SK-N-SH (cell line): ENCODE data around the gene CD74. TPM values are rescaled to one million over a fixed set of nuclear protein-coding genes. Genes with fewer than 3 reads are reported as not detected.

Experiments
- CTCF ChIA-PET: fragments of 300-600, 350-600 bp; formaldehyde crosslinking; extraction: SDS; loops from one replicate; lab custom pipeline; 2021; lab: Yijun Ruan, JAX
- POLR2A ChIA-PET: fragments of 350-600 bp; sonication (Branson Sonifier 250); formaldehyde crosslinking; extraction: SDS; loops from one replicate; lab custom pipeline; 2020; ENCODE audit warnings: antibody characterized with exemption, inconsistent platforms; lab: Yijun Ruan, JAX
- DNase-seq: peaks from one replicate; pipeline ENCODE4 v3.0.0; 2012
- H2AFZ ChIP-seq: fragments of 200-600 bp; sonication (generic); 2 replicates; pipeline ENCODE4 v1.8.1; 2016; ENCODE audit warnings: antibody characterized with exemption, mild to moderate bottlenecking, low read depth
- H3F3A ChIP-seq: fragments of 200-600 bp; sonication (generic); replicated peaks from 2 replicates; pipeline ENCODE3; 2016; ENCODE audit warnings: antibody characterized with exemption, mild to moderate bottlenecking; ENCODE audit not compliant: insufficient read depth
- H3K27ac ChIP-seq, 2 experiments: fragments of 200-500 bp in 1 of 2; fragments of 200-600 bp in 1 of 2; sonication (Bioruptor generic) in 1 of 2; sonication (generic), shearing (Covaris generic) in 1 of 2; 2 replicates each; pipeline versions ENCODE4 v1.5.1 to v1.6.1; 2014 to 2016; ENCODE audit warnings: low read depth in 2 of 2, inconsistent platforms in 1 of 2, low read length in 1 of 2, mild to moderate bottlenecking in 1 of 2, mixed read lengths in 1 of 2
- H3K27me3 ChIP-seq: fragments of 200-600 bp; sonication (generic), shearing (Covaris generic); 2 replicates; pipeline ENCODE4 v1.6.1; 2016; ENCODE audit warnings: mixed run types; ENCODE audit not compliant: insufficient read depth
- H3K36me3 ChIP-seq, 2 experiments: fragments of 200-500 bp in 1 of 2; fragments of 200-600 bp in 1 of 2; sonication (Bioruptor generic) in 1 of 2; sonication (generic) in 1 of 2; replicated peaks in 1 of 2; 2 replicates each; pipeline versions ENCODE3 to v1.5.1; 2014 to 2016; ENCODE audit warnings: low read length in 1 of 2, mild to moderate bottlenecking in 1 of 2; ENCODE audit not compliant: insufficient read depth in 2 of 2, control insufficient read depth in 1 of 2
- H3K4me1 ChIP-seq, 2 experiments: fragments of 200-500 bp in 1 of 2; fragments of 200-600 bp in 1 of 2; sonication (Bioruptor generic) in 1 of 2; sonication (generic), shearing (Covaris generic) in 1 of 2; 2 replicates each; pipeline versions ENCODE4 v1.5.1 to v1.6.1; 2014 to 2016; ENCODE audit warnings: low read depth in 1 of 2, low read length in 1 of 2, mixed run types in 1 of 2; ENCODE audit not compliant: insufficient read depth in 2 of 2, control insufficient read depth in 1 of 2
- H3K4me2 ChIP-seq: fragments of 200-600 bp; sonication (generic), shearing (Covaris generic); 2 replicates; pipeline ENCODE4 v1.6.1; 2017; ENCODE audit warnings: mixed run types
- H3K4me3 ChIP-seq, 2 experiments: fragments of 200-500 bp in 1 of 2; fragments of 200-600 bp in 1 of 2; sonication (Bioruptor generic) in 1 of 2; sonication (generic), shearing (Covaris generic) in 1 of 2; 2 replicates each; pipeline versions ENCODE4 v1.5.1 to v1.8.1; 2014 to 2016; ENCODE audit warnings: low read depth in 2 of 2, inconsistent platforms in 1 of 2, low read length in 1 of 2, mild to moderate bottlenecking in 1 of 2, mixed read lengths in 1 of 2, moderate library complexity in 1 of 2
- H3K79me2 ChIP-seq: fragments of 200-600 bp; sonication (generic); 2 replicates; pipeline ENCODE4 v1.8.1; 2017; ENCODE audit warnings: mild to moderate bottlenecking; ENCODE audit not compliant: insufficient read depth
- H3K9ac ChIP-seq: fragments of 200-600 bp; sonication (generic); 2 replicates; pipeline ENCODE4 v1.6.1; 2017; ENCODE audit warnings: mixed run types
- H3K9me2 ChIP-seq: fragments of 200-600 bp; sonication (generic); 2 replicates; pipeline ENCODE4 v1.6.1; 2017; ENCODE audit warnings: mixed run types
- H3K9me3 ChIP-seq: fragments of 200-600 bp; sonication (generic); 2 replicates; pipeline ENCODE4 v1.6.1; 2017; ENCODE audit warnings: mixed run types, mild to moderate bottlenecking, moderate library complexity
- H4K20me1 ChIP-seq: fragments of 200-600 bp; sonication (generic); 2 replicates; pipeline ENCODE4 v1.6.1; 2017; ENCODE audit warnings: mild to moderate bottlenecking, mixed run types; ENCODE audit not compliant: insufficient read depth
- CHD2 ChIP-seq: fragments of 150-350 bp; IDR thresholded peaks from 2 replicates; pipeline ENCODE4 v1.6.1; 2018; ENCODE audit warnings: low read length; ENCODE audit not compliant: partially characterized antibody
- EP300 ChIP-seq, 2 experiments: IDR thresholded peaks; 2 replicates each; pipeline versions ENCODE4 v1.4.0 to v1.6.1; 2012; ENCODE audit warnings: borderline replicate concordance in 1 of 2, low read depth in 1 of 2, low read length in 1 of 2
- FOXM1 ChIP-seq: IDR thresholded peaks from 2 replicates; pipeline ENCODE4 v1.4.0; 2012; ENCODE audit warnings: low read depth, mild to moderate bottlenecking
- GABPA ChIP-seq: IDR thresholded peaks from 2 replicates; pipeline ENCODE4 v1.4.0; 2012; ENCODE audit warnings: low read depth, mild to moderate bottlenecking
- MAX ChIP-seq: IDR thresholded peaks from 2 replicates; pipeline ENCODE4 v1.4.0; 2012; ENCODE audit warnings: low read depth
- MEF2A ChIP-seq: IDR thresholded peaks from 2 replicates; pipeline ENCODE4 v1.4.0; 2012; ENCODE audit warnings: low read depth, borderline replicate concordance
- NFIC ChIP-seq: IDR thresholded peaks from 2 replicates; pipeline ENCODE4 v1.4.0; 2012; ENCODE audit warnings: borderline replicate concordance
- NRF1 ChIP-seq: IDR thresholded peaks from 2 replicates; pipeline ENCODE4 v1.6.1; 2012; ENCODE audit warnings: low read depth, mild to moderate bottlenecking, low read length
- PBX3 ChIP-seq: IDR thresholded peaks from 2 replicates; pipeline ENCODE4; 2012
- SIN3A ChIP-seq: IDR thresholded peaks from 2 replicates; pipeline ENCODE4 v1.6.1; 2012; ENCODE audit warnings: low read depth, mild to moderate bottlenecking, low read length, moderate library complexity, borderline replicate concordance
- SMC3 ChIP-seq: IDR thresholded peaks from 2 replicates; pipeline ENCODE4 v1.6.1; 2012; ENCODE audit warnings: low read depth, low read length, improper control_type of control experiment
- TCF12 ChIP-seq: IDR thresholded peaks from 2 replicates; pipeline ENCODE4 v1.4.0; 2012
- TEAD4 ChIP-seq: IDR thresholded peaks from 2 replicates; pipeline ENCODE4 v1.4.0; 2012; ENCODE audit warnings: mild to moderate bottlenecking, borderline replicate concordance; ENCODE audit not compliant: insufficient read depth
- USF1 ChIP-seq: IDR thresholded peaks from 2 replicates; pipeline ENCODE4 v1.4.0; 2012; ENCODE audit warnings: low read depth, borderline replicate concordance
- YY1 ChIP-seq: IDR thresholded peaks from 2 replicates; pipeline ENCODE4 v1.4.0; 2012; ENCODE audit warnings: low read depth, mild to moderate bottlenecking
- ZBTB33 ChIP-seq: IDR thresholded peaks from 2 replicates; pipeline ENCODE4 v1.4.0; 2012; ENCODE audit warnings: low read depth, borderline replicate concordance
- WGBS: methylation state at CpG from one replicate; pipeline ENCODE4 v1.1.6; 2017; ENCODE audit warnings: low lambda C conversion rate; 5-methylcytosine and 5-hydroxymethylcytosine counted together
- polyA plus RNA-seq, 3 experiments: library from polyadenylated mRNA; depleted of rRNA; stranded (reverse); fragments of >200 nt; gene quantifications; 2 replicates each; pipeline ENCODE4 v1.2.3, GENCODE V29; 2012
- TF ChIP-seq, protein P1 (sequence below): fragments of 150-350 bp; IDR thresholded peaks from 2 replicates; pipeline ENCODE4 v1.6.1; 2017; ENCODE audit warnings: antibody characterized with exemption, low read length, low read depth, borderline replicate concordance
- TF ChIP-seq, protein P2 (sequence below): IDR thresholded peaks from 2 replicates; pipeline ENCODE4 v1.6.1; 2012; ENCODE audit warnings: mild to moderate bottlenecking, low read depth, low read length, moderate library complexity

The CD74 gene
- polyA plus RNA-seq, 1 of the 3 experiments (the other 2 are of a cell fraction): 0.26 TPM

- TF ChIP-seq, protein P1, sequence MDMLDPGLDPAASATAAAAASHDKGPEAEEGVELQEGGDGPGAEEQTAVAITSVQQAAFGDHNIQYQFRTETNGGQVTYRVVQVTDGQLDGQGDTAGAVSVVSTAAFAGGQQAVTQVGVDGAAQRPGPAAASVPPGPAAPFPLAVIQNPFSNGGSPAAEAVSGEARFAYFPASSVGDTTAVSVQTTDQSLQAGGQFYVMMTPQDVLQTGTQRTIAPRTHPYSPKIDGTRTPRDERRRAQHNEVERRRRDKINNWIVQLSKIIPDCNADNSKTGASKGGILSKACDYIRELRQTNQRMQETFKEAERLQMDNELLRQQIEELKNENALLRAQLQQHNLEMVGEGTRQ: no peak
- TF ChIP-seq SIN3A: peak; percentile 88; the same call in 1 of the 2 replicates
- peak; percentile 79 to 95 for TF ChIP-seq EP300 (IDR thresholded peaks at IDR 0.05; ENCODE audit: borderline replicate concordance in 1 of 2, low read depth in 1 of 2, low read length in 1 of 2)
- TF ChIP-seq ZBTB33: peak; percentile 81; the same call in 1 of the 2 replicates
- peak; percentile 88 for TF ChIP-seq MAX
- peak; percentile 86 for TF ChIP-seq NFIC
- no peak for TF ChIP-seq GABPA
These were observed 34.6 kb downstream of the CD74 start (continued) for GRCh38 chr5:150377964-150378694.

GRCh38 chr5:150376799-150377771 is 35.6 kb downstream of the CD74 start:
- peaks cover 59 to 84% of the 10 kb centered on the region in 2 experiments for H3K36me3 ChIP-seq
- POLR2A ChIA-PET: no interaction called here
- no peaks in the 10 kb centered on the region for H3K79me2 ChIP-seq
- H3F3A ChIP-seq: peaks cover 31% of the 10 kb centered on the region
- H3K27me3 ChIP-seq: no peaks in the 10 kb centered on the region
- H3K27ac ChIP-seq: peak overlapping the region; percentile 88 to 99
- no peak overlapping the region for H2AFZ ChIP-seq
- peak overlapping the region; percentile 60 for H3K4me2 ChIP-seq
- H3K9ac ChIP-seq: peak overlapping the region; percentile 60; the same call in 1 of the 2 replicates
- H3K9me3 ChIP-seq: no peaks in the 10 kb centered on the region
- no peaks in the 10 kb centered on the region for H3K9me2 ChIP-seq
- no peaks in the 10 kb centered on the region for H4K20me1 ChIP-seq
- no peak overlapping the region for H3K4me3 ChIP-seq
- WGBS: 85% methylated on average over 9 of the region's 10 CpGs
- CTCF ChIA-PET: no interaction called here
- no peak for DNase-seq
- H3K4me1 ChIP-seq: peaks cover 21 to 28% of the 10 kb centered on the region in 2 experiments; a peak in 3 of 4 replicates
- TF ChIP-seq YY1 (no peak), TCF12 (no peak), SIN3A (no peak), NRF1 (no peak), FOXM1 (no peak), MEF2A (no peak), CHD2 (no peak), USF1 (no peak), SMC3 (no peak), TEAD4 (no peak), PBX3 (no peak), GABPA (no peak)
- TF ChIP-seq, protein P1: no peak
- TF ChIP-seq, protein P2, sequence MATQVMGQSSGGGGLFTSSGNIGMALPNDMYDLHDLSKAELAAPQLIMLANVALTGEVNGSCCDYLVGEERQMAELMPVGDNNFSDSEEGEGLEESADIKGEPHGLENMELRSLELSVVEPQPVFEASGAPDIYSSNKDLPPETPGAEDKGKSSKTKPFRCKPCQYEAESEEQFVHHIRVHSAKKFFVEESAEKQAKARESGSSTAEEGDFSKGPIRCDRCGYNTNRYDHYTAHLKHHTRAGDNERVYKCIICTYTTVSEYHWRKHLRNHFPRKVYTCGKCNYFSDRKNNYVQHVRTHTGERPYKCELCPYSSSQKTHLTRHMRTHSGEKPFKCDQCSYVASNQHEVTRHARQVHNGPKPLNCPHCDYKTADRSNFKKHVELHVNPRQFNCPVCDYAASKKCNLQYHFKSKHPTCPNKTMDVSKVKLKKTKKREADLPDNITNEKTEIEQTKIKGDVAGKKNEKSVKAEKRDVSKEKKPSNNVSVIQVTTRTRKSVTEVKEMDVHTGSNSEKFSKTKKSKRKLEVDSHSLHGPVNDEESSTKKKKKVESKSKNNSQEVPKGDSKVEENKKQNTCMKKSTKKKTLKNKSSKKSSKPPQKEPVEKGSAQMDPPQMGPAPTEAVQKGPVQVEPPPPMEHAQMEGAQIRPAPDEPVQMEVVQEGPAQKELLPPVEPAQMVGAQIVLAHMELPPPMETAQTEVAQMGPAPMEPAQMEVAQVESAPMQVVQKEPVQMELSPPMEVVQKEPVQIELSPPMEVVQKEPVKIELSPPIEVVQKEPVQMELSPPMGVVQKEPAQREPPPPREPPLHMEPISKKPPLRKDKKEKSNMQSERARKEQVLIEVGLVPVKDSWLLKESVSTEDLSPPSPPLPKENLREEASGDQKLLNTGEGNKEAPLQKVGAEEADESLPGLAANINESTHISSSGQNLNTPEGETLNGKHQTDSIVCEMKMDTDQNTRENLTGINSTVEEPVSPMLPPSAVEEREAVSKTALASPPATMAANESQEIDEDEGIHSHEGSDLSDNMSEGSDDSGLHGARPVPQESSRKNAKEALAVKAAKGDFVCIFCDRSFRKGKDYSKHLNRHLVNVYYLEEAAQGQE: no peak
